GM19025 (cell line): Measurements from ENCODE around the gene AGBL2.
A peak's percentile ranks its signal among the peaks of the same experiment; 100 is the strongest.
"Not testable (repeated sequence)": the region's sequence is repeated elsewhere in the genome, so short reads cannot be mapped to it uniquely, and the experiment has no call there.

ENCODE experiments used
- ATAC-seq: cut with Tn5 transposase; IDR thresholded peaks from one replicate; pipeline ENCODE4 v1.9.1; 2021; ENCODE audit warnings: mild to moderate bottlenecking, low read depth, moderate library complexity; ENCODE audit not compliant: unreplicated experiment

AGBL2 gene

GRCh38 chr11:47715082-47715669 lies at the start of gene AGBL2:
AGBL2 (minus strand) TSS chr11:47715369; CDS start chr11:47714650, 719 bp downstream.
- ATAC-seq = peak; percentile 99

- not testable (repeated sequence) for ATAC-seq
Measured at GRCh38 chr11:47759291-47759690, 44.1 kb upstream of the AGBL2 start.

- ATAC-seq = no peak
Measured at GRCh38 chr11:47756208-47756607, 41.0 kb upstream of the AGBL2 start.

DNA sequence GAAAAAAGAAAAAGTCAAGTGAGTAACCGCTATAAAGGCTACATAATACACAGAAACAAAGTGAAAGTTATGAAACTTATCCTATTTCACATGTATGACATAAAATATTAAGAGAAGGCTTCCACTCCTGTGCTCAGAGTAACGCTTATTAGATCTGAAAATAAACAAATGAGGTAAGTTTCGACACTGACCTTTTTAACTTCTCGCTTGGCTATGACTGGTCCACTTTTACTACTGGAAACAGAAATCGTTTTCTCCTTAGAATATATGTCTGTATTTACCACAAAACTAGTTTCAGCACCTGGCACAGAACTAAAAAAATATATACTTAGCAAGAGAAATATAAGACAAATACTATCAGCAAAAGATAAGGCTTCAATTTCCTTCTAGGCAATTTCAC lies 35.6 kb upstream of the AGBL2 start:
- no peak for ATAC-seq

GRCh38 chr11:47742494-47742893 lies 27.3 kb upstream of the AGBL2 start:
- ATAC-seq = not testable (repeated sequence)

DNA sequence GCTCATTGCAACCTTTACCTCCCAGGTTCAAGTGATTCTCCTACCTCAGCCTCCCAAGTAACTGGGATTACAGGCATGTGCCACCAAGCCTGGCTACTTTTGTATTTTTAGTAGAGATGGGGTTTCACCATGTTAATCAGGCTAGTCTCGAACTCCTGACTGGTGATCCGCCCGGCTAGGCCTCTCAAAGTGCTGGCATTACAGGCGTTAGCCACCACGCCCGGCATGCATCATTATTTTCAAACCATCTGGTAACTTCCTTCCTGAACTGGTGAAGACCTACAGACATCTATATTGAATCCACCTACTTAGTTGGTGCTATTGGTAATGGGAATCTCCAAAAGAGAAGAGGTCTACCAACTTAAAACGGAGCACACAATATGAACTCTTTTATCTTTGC lies 22.6 kb upstream of the AGBL2 start:
- ATAC-seq = not testable (repeated sequence)

DNA sequence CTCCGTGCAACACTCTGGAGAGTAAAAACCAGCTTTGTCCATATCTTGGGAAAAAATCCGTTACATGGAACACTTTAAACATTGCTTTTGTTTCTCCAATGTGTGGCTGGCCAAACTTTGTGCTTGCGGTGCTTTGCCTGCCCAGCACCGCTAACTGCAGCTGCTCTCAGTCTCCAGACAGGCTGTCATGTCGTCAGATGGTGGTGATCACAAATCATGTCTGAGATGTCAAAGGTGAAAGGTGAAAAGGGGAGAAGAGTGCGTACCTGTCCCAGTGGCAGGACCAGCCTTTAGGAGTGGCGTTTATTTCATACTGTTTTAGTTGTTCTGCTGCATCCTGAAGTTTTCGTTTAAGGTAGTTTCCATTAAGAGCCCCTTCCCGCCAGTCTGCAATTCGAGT lies 17.1 kb upstream of the AGBL2 start:
- ATAC-seq = no peak

- ATAC-seq = no peak
Measured at GRCh38 chr11:47731475-47731874, 16.3 kb upstream of the AGBL2 start.

- no peak for ATAC-seq
Measured at GRCh38 chr11:47726878-47727514, 11.8 kb upstream of the AGBL2 start.

DNA sequence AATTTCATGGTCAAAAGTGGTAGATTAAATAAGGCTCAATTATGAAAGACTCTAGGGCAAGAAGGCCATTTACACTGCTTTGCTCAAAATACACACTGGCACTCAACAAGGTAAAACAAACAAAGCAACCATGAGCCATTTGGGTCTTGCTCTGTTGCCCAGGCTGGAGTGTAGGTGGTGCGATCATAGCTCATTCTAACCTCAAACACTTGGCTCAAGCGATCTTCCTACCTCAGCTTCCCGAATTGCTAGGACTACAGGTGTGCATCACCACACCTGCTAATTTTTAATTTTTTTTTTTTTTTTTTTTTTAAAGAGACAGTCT lies 10.9 kb upstream of the AGBL2 start:
- no peak for ATAC-seq

DNA sequence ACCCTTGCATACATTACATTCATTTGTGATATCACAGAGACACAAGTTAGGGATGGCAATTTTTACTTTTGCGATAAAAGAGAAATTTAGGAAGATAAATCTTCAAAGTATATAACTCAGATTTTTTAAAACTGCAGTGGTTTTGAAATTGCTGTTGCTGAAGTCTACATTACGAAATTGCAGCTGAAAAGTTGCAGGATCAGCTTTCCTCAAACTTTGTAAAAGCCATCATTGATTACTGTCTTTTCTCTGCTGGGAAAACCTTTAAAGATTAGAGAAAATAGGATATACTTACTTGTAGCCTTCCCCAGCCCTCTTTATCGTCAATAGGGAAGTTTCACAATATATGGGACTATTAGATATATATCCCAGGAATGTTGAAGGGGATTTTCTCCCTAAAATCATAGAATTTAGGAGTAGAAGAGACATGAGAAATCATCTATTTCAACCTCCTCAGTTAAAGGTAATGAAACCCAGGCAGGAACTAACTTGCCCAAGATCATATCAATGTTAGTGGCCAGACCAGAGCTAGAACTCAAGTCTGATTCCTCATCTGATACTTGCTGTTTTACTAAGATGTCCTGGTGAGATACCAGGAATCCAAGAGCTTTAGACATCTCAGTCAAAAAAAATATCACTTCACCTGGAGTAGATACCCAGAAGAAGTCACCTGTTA lies 10.4 kb upstream of the AGBL2 start:
- ATAC-seq = no peak

GRCh38 chr11:47724041-47724729 lies 9.0 kb upstream of the AGBL2 start:
- no peak for ATAC-seq

- no peak for ATAC-seq
Measured at GRCh38 chr11:47723041-47723440, 7.9 kb upstream of the AGBL2 start.

- no peak for ATAC-seq
Measured at GRCh38 chr11:47720651-47721050, 5.5 kb upstream of the AGBL2 start.

DNA sequence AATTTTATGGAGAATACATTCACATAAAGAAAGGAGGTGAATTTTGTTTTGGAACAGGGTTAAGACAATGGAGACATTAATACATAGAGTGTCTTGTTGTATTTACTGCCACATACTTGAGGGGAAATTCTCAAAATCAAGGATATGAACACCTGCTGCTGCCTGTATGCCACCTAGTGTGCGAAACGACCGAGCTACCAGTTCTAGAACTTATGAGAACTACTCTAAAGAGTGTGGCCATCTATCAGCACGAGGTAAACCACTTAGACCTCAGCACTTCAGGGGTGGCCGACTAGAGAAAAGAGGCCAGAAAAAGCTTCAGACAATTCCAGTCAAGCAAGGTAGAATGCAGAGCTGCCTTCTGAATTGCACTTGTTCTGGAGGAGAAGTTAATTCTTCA lies 1.5 kb upstream of the AGBL2 start:
- ATAC-seq = no peak

DNA sequence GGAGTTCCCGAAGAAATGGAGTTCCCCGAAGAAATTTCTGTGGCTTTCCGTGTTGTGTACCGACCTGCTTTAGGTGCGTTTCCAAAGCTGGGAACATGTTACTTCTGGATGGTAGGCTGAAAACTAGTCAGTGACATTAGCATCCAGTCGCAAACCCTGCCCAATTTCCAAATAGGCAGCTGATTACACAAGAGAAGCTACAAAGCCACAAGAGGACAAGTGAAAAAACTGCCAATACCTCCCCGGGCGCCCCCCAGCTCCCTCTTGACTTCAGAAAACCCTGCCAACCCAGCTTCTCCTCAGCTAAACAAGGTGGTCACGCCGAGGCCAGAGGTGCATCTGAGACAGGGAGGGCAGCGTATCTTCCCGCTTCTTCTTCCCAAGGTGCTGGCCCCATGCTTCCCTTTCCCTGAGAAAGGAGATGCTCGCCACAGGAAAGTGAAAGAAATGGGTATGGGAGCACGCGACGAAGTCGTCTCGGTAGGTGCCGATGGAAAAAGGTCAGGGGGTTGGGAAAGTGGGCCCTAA lies 551 bp downstream of the AGBL2 start:
- ATAC-seq = peak; percentile 3

- no peak for ATAC-seq
Measured at GRCh38 chr11:47711816-47712215, 3.4 kb downstream of the AGBL2 start.

- no peak for ATAC-seq
Measured at GRCh38 chr11:47711225-47711624, 3.9 kb downstream of the AGBL2 start.

GRCh38 chr11:47707275-47707786 lies 7.8 kb downstream of the AGBL2 start:
- not testable (repeated sequence) for ATAC-seq

DNA sequence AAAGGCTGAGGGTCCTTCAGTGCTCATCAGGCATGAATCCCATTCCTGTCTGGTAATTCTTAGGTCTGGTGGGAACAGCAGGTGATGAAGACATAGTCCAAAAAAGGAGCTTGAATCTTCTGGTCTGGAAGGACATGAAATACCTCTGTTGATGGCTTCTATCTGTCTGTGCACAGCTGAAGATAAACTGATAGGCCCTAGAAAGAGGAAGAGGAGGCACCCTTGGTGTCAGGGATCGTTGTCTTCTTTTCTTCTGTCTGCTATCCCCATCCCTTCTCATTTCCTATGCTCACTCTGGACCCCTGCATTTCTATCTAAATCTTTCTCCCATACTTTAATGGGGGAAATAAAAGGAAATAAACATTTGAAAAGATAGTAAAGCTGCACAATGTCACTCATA lies 9.4 kb downstream of the AGBL2 start:
- ATAC-seq = no peak

DNA sequence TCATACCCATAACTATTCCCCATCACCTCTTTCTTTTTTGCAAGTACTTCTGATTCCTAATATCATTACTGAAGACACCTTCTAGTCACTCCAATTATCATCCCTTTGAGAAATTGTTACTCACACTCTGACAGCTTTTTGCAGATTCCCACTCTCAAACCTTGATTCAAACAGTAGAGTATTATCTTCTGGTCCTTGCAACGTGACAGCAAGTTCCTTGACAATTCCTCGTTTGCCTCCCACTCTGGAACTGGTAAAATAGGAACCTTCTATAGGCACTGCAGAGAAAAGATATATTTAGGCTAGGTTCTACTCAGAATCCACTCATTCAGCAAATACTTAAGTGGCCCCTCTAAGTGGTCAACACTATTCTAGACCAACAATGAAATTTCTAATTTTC lies 23.2 kb downstream of the AGBL2 start:
- ATAC-seq = no peak
